COLO829 (cell line): ENCODE measurements around the gene RPS6KA4.
"Not testable (repeated sequence)": the region's sequence is repeated elsewhere in the genome, so short reads cannot be mapped to it uniquely, and the experiment has no call there.

ENCODE experiments used
- DNase-seq: peaks from one replicate; pipeline ENCODE4 v3.0.0; 2012; ENCODE audit warnings: low spot score

The RPS6KA4 gene

GRCh38 chr11:64358907-64359711, at the start of gene RPS6KA4:
Gene RPS6KA4 (plus strand): TSS chr11:64359162. CDS start chr11:64359236, 74 bp downstream.
- peak; percentile 48 for DNase-seq

GRCh38 chr11:64312947-64313346, 46.0 kb upstream of the RPS6KA4 start:
- no peak for DNase-seq

GRCh38 chr11:64313491-64314145, 45.3 kb upstream of the RPS6KA4 start:
- no peak for DNase-seq

- DNase-seq = no peak
Observed at GRCh38 chr11:64314146-64314804, 44.7 kb upstream of the RPS6KA4 start.

- DNase-seq = no peak
Observed at GRCh38 chr11:64314805-64315561, 44.0 kb upstream of the RPS6KA4 start.

- DNase-seq = not testable (repeated sequence)
Observed at GRCh38 chr11:64315667-64316526, 43.1 kb upstream of the RPS6KA4 start.

- no peak for DNase-seq
Observed at GRCh38 chr11:64316672-64317324, 42.2 kb upstream of the RPS6KA4 start.

- peak; percentile 88 for DNase-seq
Observed at GRCh38 chr11:64317325-64317960, 41.5 kb upstream of the RPS6KA4 start, which contains the start of gene TRMT112. Gene TRMT112 (minus strand): TSS chr11:64317559. CDS start chr11:64317526, 33 bp downstream.

- peak; percentile 95 for DNase-seq
Observed at GRCh38 chr11:64317961-64318765, 40.8 kb upstream of the RPS6KA4 start, which contains the start of gene PRDX5. Gene PRDX5 (plus strand): TSS chr11:64318121. CDS start chr11:64318216, 95 bp downstream.

GRCh38 chr11:64318766-64319761, 39.9 kb upstream of the RPS6KA4 start:
- DNase-seq = no peak

- DNase-seq = no peak
Observed at GRCh38 chr11:64320556-64320955, 38.4 kb upstream of the RPS6KA4 start.

GRCh38 chr11:64321026-64321425, 37.9 kb upstream of the RPS6KA4 start:
- DNase-seq = no peak

- DNase-seq = no peak
Observed at GRCh38 chr11:64321533-64321932, 37.4 kb upstream of the RPS6KA4 start.

- DNase-seq = no peak
Observed at GRCh38 chr11:64322925-64323260, 36.1 kb upstream of the RPS6KA4 start.

GRCh38 chr11:64323373-64323772, 35.6 kb upstream of the RPS6KA4 start:
- DNase-seq = no peak

- DNase-seq = not testable (repeated sequence)
Observed at GRCh38 chr11:64323984-64324383, 35.0 kb upstream of the RPS6KA4 start.

GRCh38 chr11:64324692-64325469, 34.1 kb upstream of the RPS6KA4 start:
- DNase-seq = no peak
